HG03565 (cell line): ENCODE results near the gene MST1.

Experiments
- ATAC-seq: cut with Tn5 transposase; IDR thresholded peaks from one replicate; pipeline ENCODE4 v1.9.1; 2021; ENCODE audit warnings: mild to moderate bottlenecking, moderate library complexity; ENCODE audit not compliant: unreplicated experiment

MST1 gene

DNA sequence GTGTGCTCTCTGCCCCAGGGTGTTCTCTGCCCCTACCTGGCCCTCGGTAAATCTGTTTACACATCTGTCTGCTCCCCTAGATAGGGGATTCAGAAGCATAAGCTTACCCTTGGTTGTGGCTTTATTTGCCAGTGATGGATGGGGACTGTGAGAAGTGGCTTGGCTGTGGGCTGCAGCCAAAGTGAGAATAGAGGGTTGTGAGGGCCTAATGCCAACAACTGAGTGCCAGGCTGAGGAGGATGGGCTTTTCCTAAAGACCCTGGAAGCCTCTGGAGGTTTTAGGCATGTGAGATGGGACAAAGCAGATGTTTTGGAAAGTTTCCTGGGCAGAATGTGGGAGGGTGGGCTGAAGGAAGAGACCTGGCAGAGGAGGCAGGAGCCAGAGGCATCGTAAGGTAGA, 30.6 kb downstream of the MST1 start:
- ATAC-seq: no peak

DNA sequence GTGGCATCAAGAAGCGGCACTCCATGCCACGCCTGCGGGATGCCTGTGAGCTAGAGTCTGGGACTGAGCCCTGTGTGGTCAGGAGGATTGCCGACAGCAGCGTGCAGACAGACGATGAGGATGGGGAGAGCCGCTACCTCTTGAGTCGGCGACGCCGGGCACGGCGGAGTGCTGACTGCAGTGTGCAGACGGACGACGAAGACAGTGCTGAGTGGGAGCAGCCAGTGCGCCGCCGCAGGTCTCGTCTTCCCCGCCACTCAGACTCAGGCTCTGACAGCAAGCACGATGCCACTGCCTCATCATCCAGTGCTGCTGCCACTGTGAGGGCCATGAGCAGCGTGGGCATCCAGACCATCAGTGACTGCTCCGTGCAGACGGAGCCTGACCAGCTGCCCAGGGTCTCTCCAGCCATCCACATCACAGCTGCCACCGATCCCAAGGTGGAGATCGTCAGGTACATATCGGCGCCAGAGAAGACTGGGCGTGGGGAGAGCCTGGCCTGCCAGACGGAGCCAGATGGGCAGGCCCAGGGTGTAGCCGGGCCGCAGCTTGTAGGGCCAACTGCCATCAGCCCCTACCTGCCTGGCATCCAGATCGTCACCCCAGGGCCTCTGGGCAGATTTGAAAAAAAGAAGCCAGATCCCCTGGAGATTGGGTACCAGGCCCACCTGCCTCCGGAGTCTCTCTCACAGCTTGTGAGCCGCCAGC, 31.9 kb downstream of the MST1 start:
- no peak for ATAC-seq

DNA sequence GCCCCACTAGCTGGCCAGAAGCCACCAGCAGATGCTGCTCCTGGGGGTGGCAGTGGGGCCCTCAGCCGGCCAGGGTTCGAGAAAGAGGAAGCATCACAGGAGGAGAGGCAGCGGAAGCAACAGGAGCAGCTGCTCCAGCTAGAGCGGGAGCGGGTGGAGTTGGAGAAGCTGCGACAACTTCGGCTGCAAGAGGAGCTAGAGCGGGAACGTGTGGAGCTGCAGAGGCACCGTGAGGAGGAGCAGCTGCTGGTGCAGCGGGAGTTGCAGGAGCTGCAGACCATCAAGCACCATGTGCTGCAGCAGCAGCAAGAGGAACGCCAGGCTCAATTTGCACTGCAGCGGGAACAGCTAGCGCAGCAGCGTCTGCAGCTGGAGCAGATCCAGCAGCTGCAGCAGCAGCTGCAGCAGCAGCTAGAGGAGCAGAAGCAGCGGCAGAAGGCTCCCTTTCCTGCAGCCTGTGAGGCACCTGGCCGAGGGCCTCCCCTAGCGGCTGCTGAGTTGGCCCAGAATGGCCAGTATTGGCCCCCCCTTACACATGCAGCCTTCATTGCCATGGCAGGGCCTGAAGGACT, 32.6 kb downstream of the MST1 start:
- ATAC-seq: no peak

DNA sequence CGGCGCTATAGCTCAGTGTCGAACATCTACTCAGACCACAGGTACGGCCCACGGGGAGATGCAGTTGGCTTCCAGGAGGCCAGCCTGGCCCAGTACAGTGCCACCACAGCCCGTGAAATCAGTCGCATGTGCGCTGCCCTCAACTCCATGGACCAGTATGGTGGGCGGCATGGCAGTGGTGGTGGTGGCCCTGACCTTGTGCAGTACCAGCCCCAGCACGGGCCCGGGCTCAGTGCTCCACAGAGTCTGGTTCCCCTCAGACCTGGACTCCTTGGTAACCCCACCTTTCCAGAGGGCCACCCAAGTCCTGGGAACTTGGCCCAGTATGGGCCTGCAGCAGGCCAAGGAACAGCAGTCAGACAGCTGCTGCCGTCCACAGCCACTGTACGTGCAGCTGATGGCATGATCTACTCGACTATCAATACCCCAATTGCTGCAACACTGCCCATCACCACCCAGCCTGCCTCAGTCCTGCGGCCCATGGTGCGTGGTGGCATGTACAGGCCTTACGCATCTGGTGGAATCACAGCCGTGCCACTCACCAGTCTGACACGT, 33.5 kb downstream of the MST1 start:
- ATAC-seq: no peak

DNA sequence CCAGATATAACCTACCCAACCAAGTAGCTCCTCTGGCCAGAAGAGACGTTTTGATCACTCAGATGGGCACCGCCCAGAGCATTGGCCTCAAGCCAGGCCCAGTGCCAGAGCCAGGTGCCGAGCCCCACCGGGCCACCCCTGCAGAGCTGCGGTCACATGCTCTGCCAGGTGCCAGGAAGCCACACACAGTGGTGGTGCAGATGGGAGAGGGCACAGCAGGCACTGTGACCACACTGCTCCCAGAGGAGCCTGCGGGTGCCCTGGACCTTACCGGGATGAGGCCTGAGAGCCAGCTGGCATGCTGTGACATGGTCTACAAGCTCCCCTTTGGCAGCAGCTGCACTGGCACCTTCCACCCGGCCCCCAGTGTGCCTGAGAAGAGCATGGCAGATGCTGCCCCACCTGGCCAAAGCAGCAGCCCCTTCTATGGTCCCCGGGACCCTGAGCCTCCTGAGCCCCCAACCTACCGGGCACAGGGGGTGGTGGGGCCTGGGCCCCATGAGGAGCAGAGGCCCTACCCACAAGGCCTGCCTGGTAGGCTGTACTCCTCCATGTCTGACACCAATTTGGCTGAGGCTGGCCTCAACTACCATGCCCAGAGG, 34.2 kb downstream of the MST1 start:
- no peak for ATAC-seq

DNA sequence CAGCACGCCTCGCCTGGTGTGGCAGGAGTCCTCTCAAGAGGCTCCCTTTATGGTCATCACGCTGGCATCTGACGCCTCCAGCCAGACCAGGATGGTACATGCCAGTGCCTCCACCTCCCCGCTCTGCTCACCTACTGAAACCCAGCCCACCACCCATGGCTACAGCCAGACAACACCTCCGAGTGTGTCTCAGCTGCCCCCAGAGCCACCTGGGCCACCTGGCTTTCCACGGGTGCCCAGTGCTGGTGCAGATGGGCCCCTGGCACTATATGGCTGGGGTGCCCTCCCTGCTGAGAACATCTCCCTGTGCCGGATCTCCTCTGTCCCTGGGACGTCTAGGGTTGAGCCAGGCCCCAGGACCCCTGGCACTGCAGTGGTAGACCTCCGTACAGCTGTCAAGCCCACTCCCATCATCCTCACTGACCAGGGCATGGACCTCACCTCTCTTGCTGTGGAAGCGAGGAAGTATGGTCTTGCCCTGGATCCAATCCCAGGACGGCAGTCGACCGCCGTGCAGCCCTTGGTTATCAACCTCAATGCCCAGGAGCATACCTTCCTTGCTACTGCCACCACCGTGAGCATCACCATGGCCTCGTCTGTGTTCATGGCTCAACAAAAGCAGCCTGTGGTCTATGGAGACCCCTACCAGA, 35.0 kb downstream of the MST1 start:
- no peak for ATAC-seq

DNA sequence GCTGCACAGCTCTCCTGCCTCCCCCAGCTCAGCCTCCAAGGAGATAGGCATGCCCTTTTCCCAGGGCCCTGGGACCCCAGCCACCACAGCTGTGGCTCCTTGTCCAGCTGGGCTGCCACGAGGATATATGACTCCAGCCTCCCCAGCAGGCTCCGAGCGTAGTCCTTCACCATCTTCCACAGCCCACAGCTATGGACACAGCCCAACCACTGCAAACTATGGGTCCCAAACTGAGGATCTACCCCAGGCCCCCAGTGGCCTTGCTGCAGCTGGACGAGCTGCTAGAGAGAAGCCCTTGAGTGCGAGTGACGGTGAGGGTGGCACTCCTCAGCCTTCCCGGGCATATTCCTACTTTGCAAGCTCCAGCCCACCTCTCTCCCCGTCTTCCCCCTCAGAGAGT, 35.7 kb downstream of the MST1 start:
- no peak for ATAC-seq

DNA sequence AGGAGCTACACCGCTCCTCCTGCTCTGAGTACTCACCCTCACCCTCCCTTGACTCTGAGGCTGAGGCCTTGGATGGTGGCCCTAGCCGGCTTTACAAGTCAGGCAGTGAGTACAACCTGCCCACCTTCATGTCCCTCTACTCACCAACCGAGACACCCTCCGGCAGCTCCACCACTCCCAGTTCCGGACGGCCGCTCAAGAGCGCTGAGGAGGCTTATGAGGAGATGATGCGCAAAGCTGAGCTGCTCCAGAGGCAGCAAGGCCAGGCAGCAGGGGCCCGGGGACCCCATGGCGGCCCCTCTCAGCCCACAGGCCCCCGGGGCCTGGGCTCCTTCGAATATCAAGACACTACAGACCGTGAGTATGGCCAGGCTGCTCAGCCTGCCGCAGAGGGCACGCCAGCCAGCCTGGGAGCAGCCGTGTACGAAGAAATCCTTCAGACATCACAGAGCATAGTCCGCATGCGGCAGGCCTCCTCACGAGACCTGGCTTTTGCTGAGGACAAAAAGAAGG, 36.3 kb downstream of the MST1 start:
- ATAC-seq: no peak

DNA sequence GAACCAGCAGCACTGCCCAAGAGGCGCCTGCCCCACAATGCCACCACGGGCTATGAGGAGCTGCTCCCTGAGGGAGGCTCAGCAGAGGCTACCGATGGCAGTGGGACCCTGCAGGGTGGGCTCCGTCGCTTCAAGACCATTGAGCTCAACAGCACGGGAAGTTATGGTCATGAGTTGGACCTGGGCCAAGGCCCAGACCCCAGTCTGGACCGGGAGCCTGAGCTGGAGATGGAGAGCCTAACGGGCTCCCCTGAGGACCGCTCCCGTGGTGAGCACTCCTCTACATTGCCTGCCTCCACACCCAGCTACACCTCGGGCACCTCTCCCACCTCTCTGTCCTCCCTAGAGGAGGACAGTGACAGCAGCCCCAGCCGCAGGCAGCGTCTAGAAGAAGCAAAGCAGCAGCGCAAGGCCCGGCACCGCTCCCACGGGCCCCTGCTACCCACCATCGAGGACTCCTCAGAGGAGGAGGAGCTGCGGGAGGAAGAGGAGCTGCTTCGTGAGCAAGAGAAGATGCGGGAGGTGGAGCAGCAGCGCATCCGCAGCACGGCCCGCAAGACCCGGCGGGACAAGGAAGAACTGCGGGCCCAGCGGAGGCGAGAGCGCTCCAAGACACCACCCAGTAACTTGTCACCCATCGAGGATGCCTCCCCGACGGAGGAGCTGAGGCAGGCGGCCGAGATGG, 36.9 kb downstream of the MST1 start:
- ATAC-seq: no peak

DNA sequence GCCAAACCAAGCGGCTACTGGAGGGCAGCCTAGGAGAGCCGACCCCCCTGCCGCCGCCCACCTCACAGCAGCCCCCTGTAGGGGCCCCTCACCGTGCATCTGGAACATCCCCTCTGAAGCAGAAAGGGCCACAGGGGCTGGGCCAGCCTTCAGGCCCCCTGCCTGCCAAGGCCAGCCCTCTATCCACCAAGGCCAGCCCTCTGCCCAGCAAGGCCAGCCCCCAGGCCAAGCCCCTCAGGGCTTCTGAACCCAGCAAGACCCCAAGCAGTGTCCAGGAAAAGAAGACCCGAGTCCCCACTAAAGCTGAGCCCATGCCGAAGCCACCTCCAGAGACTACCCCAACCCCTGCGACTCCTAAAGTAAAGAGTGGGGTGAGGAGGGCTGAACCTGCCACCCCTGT, 38.6 kb downstream of the MST1 start:
- ATAC-seq: no peak

DNA sequence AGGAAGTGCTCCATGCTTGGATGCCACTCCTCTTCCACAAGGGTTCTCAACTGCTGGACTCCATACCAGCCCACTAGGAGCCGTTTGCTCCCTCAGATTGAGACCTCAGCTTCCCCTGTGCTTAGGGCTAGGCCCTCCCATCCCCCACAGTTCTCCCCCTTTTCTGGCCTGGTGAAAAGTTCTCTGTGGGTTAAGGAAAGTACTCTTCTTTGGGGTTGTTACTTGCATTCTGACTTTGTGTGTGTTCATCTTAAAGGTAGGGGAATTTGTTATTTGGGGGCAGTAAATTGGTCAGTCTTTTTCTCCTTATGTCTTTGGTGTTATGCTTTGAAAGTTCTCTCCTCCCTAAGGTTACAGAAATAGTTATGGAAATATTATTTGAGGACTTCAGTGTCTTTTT, 39.1 kb downstream of the MST1 start:
- no peak for ATAC-seq

DNA sequence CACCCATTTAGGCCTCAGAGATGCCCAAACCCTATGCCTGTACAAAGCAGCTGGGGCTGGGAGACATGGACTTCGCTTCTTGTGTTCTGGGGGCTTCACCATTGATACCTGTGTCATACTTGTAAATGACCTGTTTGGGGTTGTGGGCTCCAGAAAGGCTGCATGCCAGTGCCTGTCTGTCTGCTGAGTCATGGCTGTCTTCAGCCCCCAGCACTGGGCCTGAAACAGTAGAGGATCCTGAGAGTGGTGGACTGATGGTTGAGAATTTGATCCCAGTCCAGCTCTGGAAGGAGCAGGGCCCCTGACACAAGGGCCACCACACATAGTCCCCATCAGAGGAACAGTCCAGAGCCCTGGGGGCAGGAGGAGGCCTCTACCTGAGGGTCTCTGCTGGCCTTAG, 39.7 kb downstream of the MST1 start:
- no peak for ATAC-seq

DNA sequence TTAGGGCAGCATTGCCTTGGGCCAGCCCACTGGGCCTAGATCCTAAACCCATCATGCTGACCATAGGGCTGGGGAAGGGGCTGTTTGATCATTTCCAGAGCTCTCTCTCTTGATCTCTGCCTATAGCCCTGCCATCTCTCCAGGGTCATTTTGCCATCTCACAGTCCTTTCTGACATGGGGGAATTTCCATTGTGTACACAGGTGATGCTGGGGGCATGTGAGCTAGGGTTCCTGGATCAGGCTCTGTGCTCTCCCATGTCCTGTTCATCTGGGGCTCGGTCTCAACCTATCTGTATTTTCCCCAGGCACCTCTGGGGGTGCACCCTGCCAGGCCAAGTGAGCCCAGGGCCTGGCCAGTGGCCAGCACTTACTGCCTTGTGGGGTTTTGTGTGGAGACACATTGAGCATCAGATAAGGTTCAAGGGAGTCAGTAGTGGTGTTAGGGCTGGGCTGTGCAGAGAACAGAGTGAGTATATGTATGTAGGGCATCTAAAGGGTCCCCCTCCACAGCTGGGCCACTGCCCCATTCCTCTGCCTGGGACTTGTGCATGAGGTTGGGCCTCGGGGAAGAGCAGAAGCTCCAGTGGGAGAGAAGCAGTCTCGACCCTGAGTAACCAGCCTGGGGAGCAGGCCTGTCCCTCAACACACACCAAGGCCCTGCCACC, 40.8 kb downstream of the MST1 start:
- no peak for ATAC-seq

DNA sequence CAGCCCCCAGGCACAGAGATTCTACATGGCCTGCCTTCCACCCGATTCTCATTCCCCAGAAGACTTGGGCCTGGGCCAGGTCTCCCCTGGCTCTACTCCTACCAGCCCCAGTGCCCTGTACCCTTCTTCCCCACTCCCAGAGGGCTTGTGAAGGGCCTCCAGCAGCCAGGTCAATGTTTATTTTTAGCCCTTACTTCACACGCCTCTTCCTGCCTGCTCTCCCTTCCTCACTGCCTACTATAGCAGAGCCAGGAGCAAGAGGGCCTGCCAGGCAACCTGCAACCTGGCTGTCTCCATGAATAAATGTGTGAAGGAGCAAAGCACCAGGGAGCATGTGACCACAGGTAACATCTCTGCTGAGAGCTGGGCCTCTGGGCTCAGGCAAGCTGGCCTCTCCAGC, 41.5 kb downstream of the MST1 start:
- ATAC-seq: no peak

DNA sequence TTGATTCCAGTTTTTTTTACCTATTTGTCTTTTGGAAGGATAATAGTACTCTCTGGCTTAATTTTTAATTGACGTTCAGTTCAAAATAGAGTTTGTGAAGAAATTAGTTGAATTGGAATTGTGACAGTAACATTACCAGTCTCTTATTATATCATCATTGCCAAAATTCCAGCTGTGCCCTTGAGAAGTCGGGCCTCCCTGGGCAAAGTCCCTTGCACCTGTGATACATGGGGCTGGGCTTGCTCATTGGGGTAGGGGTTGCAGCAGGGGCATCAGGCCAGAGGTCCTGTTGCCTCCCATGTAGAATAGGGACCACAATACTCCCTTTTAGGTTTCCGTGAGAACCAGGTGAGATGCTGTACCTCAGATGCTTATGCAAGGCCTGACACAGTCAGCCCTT, 43.0 kb downstream of the MST1 start:
- ATAC-seq: no peak

DNA sequence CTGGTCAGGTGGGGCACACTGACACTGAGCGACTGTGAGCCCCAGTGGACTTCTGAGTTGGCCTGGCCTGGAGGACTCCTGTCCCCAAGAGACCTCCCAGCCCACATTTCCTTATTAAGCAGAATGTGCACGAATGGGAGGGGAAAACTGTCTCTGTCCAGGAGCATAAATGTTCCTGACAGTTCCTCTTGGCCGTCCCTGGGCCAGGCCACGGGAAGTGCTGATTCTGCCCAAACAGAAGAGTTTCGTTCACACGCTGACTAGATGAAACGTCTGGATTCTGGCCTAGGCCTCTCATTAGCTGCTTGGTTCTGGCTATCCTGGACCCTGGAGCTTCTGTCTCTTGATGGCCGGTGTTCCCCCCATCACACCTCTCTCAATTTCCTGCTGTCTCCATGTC, 44.6 kb downstream of the MST1 start:
- no peak for ATAC-seq

DNA sequence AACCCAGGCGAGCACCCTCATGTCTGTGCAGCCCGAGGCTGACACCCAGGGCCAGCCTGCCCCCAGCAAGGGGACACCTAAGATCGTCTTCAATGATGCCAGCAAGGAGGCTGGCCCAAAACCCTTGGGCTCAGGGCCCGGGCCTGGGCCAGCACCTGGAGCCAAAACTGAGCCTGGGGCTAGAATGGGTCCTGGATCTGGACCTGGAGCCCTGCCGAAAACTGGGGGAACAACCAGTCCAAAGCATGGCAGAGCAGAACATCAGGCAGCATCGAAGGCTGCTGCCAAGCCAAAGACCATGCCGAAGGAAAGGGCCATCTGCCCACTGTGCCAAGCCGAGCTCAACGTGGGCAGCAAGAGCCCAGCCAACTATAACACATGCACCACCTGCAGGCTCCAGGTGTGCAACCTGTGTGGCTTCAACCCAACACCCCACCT, 46.5 kb downstream of the MST1 start:
- ATAC-seq: no peak

DNA sequence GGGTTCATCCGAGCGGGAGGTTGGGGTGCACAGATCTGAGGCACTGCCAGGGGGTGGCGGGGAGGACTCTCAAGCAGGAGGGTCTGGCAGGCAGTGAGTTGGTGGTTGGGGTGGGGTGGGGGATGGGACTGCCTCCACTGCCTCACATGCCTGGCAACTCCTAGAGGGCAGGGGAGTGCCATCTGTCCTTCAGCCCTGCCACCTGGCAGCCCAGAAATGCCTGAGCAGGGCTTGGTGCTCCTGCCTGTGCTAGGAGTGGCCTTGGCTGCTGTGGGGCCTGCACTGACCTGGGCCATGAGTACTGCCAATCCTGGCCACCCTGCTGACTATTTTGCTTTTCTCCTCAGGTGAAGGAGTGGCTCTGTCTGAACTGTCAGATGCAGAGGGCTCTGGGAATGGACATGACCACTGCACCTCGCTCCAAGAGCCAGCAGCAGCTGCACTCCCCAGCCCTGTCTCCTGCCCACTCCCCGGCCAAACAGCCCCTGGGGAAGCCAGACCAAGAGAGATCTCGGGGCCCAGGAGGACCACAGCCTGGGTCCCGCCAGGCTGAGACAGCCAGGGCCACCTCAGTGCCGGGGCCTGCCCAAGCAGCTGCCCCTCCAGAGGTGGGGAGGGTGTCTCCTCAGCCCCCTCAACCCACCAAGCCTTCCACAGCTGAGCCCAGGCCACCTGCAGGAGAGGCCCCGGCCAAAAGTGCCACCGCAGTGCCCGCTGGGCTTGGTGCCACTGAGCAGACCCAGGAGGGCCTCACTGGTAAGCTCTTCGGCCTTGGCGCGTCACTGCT, 47.2 kb downstream of the MST1 start:
- ATAC-seq: no peak

DNA sequence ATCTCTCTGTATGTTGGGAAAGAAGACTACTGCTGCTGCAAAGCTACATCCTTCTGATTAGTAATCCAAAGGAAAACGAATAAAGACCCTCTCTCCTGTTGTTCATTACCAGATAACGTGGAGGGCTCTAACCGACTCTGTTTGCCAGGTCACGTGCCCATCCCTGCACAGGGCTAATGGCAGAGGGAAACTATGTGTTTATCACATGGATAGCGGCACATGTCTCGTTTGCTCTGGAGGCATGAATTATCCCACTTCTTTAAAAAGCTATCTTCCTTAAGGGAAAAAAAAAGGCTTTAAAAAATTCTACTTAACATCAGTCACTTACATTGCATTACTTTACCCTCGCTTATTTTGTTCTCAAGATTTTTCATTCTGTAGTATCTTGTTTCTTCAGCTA, 48.0 kb downstream of the MST1 start:
- ATAC-seq: no peak

DNA sequence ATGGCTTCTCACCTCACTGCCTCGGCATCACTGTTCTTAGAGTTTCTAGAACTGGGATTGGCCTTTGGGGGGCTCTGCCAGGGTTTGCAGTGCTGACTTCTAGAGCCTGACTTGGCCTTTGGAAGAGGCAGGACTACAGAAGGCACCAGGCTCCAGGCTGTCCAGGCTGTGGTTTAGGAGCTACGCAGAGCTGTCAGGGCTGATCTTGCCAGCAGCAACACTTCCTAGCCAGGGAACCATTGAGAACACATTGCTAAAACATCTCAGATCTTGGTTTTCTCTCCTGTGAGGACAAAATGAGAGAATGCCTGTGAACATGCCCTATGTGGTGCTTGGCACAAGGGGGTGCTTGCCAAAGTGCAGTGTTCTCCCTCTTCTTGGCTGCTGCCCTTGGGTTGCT, 49.7 kb downstream of the MST1 start:
- ATAC-seq: no peak
